OCI-LY7 (cell line): ENCODE data around the gene DCTN3. TPM values are rescaled to one million over a fixed set of nuclear protein-coding genes. Genes with fewer than 3 reads are reported as not detected.
A peak's percentile ranks its signal among the peaks of the same experiment; 100 is the strongest.

Experiments
- BruUV-seq: library from RNA; stranded (reverse); fragments of 400-500 nt; replicated peaks from 2 replicates; lab custom pipeline; 2021; lab: Mats Ljungman, UMichigan
- CTCF ChIA-PET: fragments of 300-600 bp; sonication (Branson Sonifier 250); formaldehyde crosslinking; loops from one replicate; lab custom pipeline; 2022; ENCODE audit warnings: antibody characterized with exemption; ENCODE audit not compliant: unreplicated experiment; lab: Charles Lee
- POLR2A ChIA-PET: fragments of 300-600 bp; sonication (Branson Sonifier 250); formaldehyde crosslinking; loops from one replicate; lab custom pipeline; 2022; ENCODE audit warnings: antibody characterized with exemption; lab: Charles Lee
- DNase-seq: peaks from one replicate; pipeline ENCODE4 v3.0.0-alpha.2; 2015; ENCODE audit warnings: low spot score
- H2AFZ ChIP-seq: fragments of 200-600 bp; sonication (generic), shearing (Covaris generic); 2 replicates; pipeline ENCODE4 v1.6.1; 2014; ENCODE audit warnings: mild to moderate bottlenecking, antibody characterized with exemption, low read length, moderate library complexity
- H3K27ac ChIP-seq: fragments of 200-600 bp; sonication (generic); 2 replicates; pipeline ENCODE4 v1.5.1; 2014; ENCODE audit warnings: mixed run types, low read depth, mild to moderate bottlenecking, moderate library complexity, low read length, inconsistent platforms; ENCODE audit not compliant: poor library complexity, severe bottlenecking
- H3K36me3 ChIP-seq: fragments of 200-600 bp; sonication (generic); 2 replicates; pipeline ENCODE4 v1.6.1; 2014; ENCODE audit warnings: mild to moderate bottlenecking, antibody characterized with exemption, low read length, moderate library complexity, mixed read lengths; ENCODE audit not compliant: insufficient read depth
- H3K4me1 ChIP-seq: fragments of 200-600 bp; sonication (generic); 2 replicates; pipeline ENCODE4 v1.5.1; 2014; ENCODE audit warnings: mild to moderate bottlenecking, low read length; ENCODE audit not compliant: insufficient read depth, poor library complexity, severe bottlenecking
- H3K4me2 ChIP-seq: fragments of 200-600 bp; sonication (generic); 2 replicates; pipeline ENCODE4 v1.6.1; 2014; ENCODE audit warnings: mild to moderate bottlenecking, low read length
- H3K4me3 ChIP-seq: fragments of 200-600 bp; sonication (generic); 2 replicates; pipeline ENCODE4 v1.5.1; 2014; ENCODE audit warnings: mild to moderate bottlenecking, low read depth, low read length; ENCODE audit not compliant: poor library complexity, severe bottlenecking
- H3K79me2 ChIP-seq: fragments of 200-600 bp; sonication (generic); 2 replicates; pipeline ENCODE4 v1.6.1; 2016; ENCODE audit warnings: low read depth, mild to moderate bottlenecking, low read length, moderate library complexity, mixed read lengths; ENCODE audit not compliant: insufficient read depth
- H3K9me2 ChIP-seq: fragments of 200-600 bp; sonication (generic); 2 replicates; pipeline ENCODE4 v1.6.1; 2016; ENCODE audit warnings: mild to moderate bottlenecking, low read length, mixed read lengths; ENCODE audit not compliant: insufficient read depth
- H3K9me3 ChIP-seq: fragments of 200-600 bp; sonication (generic); 2 replicates; pipeline ENCODE4 v1.6.1; 2014; ENCODE audit warnings: mild to moderate bottlenecking, mixed run types, low read length, mixed read lengths
- H4K20me1 ChIP-seq: fragments of 200-600 bp; sonication (generic); 2 replicates; pipeline ENCODE4 v1.6.1; 2014; ENCODE audit warnings: mild to moderate bottlenecking, antibody characterized with exemption, low read length, moderate library complexity, mixed read lengths; ENCODE audit not compliant: insufficient read depth
- CTCF ChIP-seq: fragments of 200-600 bp; sonication (generic); conservative IDR thresholded peaks from 2 replicates; pipeline ENCODE4 v1.5.1; 2014; ENCODE audit warnings: mild to moderate bottlenecking, antibody characterized with exemption, low read length, moderate library complexity, mixed read lengths
- EZH2phosphoT487 ChIP-seq: fragments of 200-600 bp; sonication (generic); IDR thresholded peaks from 2 replicates; pipeline ENCODE4 v1.6.1; 2018; ENCODE audit warnings: low read depth, borderline replicate concordance, mild to moderate bottlenecking, mixed run types, antibody characterized with exemption, low read length, moderate library complexity, mixed read lengths
- intact Hi-C: fragments of 100-400 bp; cut with micrococcal nuclease; formaldehyde crosslinking; loops from one replicate; pipeline ENCODE4 v1.10.0; 2022; ENCODE audit not compliant: unreplicated experiment
- total RNA-seq, 2 experiments: library from RNA; depleted of rRNA in 1 of 2; stranded (reverse); fragments of >200 nt in 1 of 2; shearing (Covaris generic) in 1 of 2; gene quantifications; 2 replicates each; pipeline ENCODE4 v1.2.3, GENCODE V29; 2014 to 2022

The DCTN3 gene
- total RNA-seq, 2 experiments from 2014 or later: 79.7 to 84.2 TPM

- Histone ChIP-seq H3K27ac (no peak overlapping the region), H4K20me1 (no peaks in the 10 kb centered on the region), H3K36me3 (no peaks in the 10 kb centered on the region), H3K9me2 (no peaks in the 10 kb centered on the region), H3K4me3 (no peak overlapping the region), H3K4me2 (no peak overlapping the region), H2AFZ (no peak overlapping the region), H3K4me1 (no peaks in the 10 kb centered on the region), H3K9me3 (no peaks in the 10 kb centered on the region), H3K79me2 (no peaks in the 10 kb centered on the region)
- POLR2A ChIA-PET: interaction anchor here (0.5 to 0.6 kb wide), 3 partner anchors 35 to 188 kb away, joined by 3 read pairs; no protein-coding TSS in a partner anchor
- intact Hi-C loops: loop anchor here (1.0 to 5.0 kb wide), 3 partner anchors 56 to 201 kb away; no protein-coding TSS in a partner anchor
- CTCF ChIA-PET: no interaction called here
- TF ChIP-seq CTCF (peak; percentile 96), EZH2phosphoT487 (no peak)
- no TSS peak for BruUV-seq
- DNase-seq: peak; percentile 78
Observed at GRCh38 chr9:34603610-34604231, 16.6 kb downstream of the DCTN3 start.

DNA sequence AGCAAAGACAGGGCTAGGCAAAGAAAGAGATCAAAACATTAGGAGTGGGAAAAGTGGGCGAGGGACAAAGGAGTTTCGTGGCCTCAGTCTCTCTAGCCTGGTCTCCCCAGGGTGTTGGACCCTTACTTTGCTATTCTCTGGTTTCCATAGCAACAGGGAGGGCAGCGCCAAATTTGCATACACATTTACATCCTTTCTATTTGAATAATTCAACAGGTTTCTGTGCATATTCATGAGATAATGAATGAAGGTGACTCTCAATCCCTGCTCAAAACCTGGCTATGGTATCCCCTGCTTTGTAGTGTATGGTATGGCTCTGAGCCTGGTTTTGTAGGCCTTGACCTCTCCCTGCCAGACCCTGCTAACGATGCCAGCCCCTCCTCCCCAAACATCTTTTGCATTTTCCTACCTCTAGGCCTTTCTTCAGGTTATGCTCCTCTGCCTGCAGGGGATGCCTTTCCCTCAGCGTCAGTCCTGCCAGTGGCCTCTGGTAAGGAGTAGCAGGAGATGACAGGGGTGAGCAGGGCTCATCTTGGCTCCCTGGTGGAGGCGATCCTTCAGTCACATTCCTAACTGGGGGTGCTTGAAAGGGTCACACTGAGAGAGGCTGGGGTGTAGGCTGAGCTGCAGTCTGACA is 18.2 kb downstream of the DCTN3 start:
- Histone ChIP-seq H3K36me3 (no peaks in the 10 kb centered on the region), H3K9me3 (no peaks in the 10 kb centered on the region), H4K20me1 (no peaks in the 10 kb centered on the region), H3K27ac (no peak overlapping the region), H2AFZ (no peak overlapping the region), H3K4me1 (no peaks in the 10 kb centered on the region), H3K79me2 (no peaks in the 10 kb centered on the region), H3K4me3 (no peak overlapping the region), H3K4me2 (no peak overlapping the region), H3K9me2 (no peaks in the 10 kb centered on the region)
- intact Hi-C loops: loop anchor here (5.0 kb wide), 2 partner anchors 100 to 200 kb away; no protein-coding TSS in a partner anchor
- no peak for DNase-seq
- POLR2A ChIA-PET: no interaction called here
- CTCF ChIA-PET: interaction anchor here (0.6 kb wide), 1 partner anchor 154 kb away, joined by 5 read pairs; no protein-coding TSS in a partner anchor
- BruUV-seq: no TSS peak
- TF ChIP-seq CTCF (no peak), EZH2phosphoT487 (no peak)

DNA sequence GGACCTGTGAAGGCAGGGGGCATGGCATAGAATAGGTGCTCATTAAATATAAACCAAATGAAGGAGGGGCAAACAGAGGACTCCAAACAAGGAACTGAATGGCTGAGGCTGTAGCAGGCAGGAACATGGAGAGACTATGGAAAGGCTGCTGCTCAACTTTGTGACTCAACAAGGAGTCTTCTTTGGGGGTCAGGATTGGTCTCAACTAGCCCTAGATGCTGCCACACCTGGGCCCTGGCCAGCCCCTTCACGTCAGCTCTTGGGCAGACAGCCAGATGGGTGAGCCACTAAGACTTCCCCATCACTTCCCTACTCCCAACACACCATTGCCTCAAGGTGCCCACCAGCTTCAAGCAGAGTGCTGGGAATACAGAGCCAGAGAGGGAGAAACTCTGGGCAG is 19.4 kb downstream of the DCTN3 start:
- no peak for TF ChIP-seq EZH2phosphoT487
- TF ChIP-seq CTCF: no peak
- no peak overlapping the region for H3K4me3 ChIP-seq
- H4K20me1 ChIP-seq: no peaks in the 10 kb centered on the region
- H3K9me3 ChIP-seq: no peaks in the 10 kb centered on the region
- no TSS peak for BruUV-seq
- H3K4me2 ChIP-seq: no peak overlapping the region
- no peaks in the 10 kb centered on the region for H3K4me1 ChIP-seq
- H2AFZ ChIP-seq: no peak overlapping the region
- no peak overlapping the region for H3K27ac ChIP-seq
- ChIA-PET CTCF (no interaction called here), POLR2A (interaction anchor here (0.5 kb wide), 1 partner anchor 39 kb away, joined by 3 read pairs; no protein-coding TSS in a partner anchor)
- H3K9me2 ChIP-seq: no peaks in the 10 kb centered on the region
- intact Hi-C loops: loop anchor here (5.0 kb wide), 2 partner anchors 99 to 199 kb away; no protein-coding TSS in a partner anchor
- H3K36me3 ChIP-seq: no peaks in the 10 kb centered on the region
- H3K79me2 ChIP-seq: no peaks in the 10 kb centered on the region
- no peak for DNase-seq
